Stimulated activated CD4-positive, alpha-beta T cell treated with anti-CD3 and anti-CD28 coated beads, Interleukin-2, amount 100 ng/mL, for 4 hours (primary cell): ENCODE measurements around the gene SUGCT.
"Not testable (repeated sequence)": the region's sequence is repeated elsewhere in the genome, so short reads cannot be mapped to it uniquely, and the experiment has no call there.

Source experiments
- DNase-seq: peaks from one replicate; pipeline ENCODE4 v3.0.0-alpha.2; 2020; ENCODE audit warnings: low read depth

Gene SUGCT

DNA sequence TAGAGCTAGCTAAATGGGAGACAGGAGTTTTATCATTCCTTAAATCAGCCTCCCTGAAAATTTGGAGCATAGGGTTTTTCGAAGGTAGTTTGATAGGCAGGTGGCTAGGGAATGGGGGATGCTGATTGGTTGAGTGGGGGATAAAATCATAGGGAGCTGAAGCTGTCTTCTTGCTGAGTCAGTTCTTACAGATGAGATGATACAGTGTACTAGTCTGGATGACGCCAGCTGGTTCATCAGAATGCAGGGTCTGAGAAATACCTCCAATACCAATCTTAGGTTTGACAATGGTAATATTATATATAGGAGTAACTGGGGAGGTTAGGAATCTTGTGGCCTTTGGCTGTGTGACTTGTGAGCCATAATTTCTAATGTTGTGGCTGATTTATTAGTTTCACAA is 271.2 kb downstream of the SUGCT start:
- no peak for DNase-seq

DNA sequence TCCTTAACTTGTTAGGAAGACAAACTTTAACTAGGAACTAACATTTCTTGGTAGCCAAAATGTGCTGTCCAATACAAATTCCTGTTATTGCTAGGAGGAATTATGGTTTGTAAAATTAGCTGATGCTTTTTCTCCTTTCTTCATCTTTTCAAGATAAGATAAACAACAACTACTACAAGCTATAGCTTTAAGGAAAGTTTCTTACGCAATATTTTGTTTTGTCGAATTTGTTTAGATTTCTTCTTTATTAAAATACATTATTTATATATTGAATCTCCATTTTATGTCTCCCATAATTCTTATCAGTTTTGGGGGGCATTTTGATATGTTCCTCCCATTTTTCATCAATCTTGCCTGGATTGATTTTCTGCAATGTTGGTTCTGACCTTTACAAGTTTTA is 277.5 kb downstream of the SUGCT start:
- no peak for DNase-seq

DNA sequence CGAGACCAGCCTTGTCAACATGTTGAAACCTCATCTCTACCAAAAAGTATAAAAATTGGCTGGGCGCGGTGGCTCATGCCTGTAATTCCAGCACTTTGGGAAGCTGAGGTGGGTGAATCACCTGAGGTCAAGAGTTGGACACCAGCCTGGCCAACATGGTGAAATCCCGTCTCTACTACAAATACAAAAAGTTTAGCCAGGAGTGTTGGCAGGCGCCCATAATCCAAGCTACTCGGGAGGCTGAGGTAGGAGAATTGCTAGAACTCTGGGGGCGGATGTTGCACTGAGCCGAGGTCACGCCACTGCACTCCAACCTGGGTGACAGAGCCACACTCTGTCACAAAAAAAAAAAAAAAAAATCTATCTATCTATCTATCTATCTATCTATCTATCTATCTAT is 279.9 kb downstream of the SUGCT start:
- not testable (repeated sequence) for DNase-seq

DNA sequence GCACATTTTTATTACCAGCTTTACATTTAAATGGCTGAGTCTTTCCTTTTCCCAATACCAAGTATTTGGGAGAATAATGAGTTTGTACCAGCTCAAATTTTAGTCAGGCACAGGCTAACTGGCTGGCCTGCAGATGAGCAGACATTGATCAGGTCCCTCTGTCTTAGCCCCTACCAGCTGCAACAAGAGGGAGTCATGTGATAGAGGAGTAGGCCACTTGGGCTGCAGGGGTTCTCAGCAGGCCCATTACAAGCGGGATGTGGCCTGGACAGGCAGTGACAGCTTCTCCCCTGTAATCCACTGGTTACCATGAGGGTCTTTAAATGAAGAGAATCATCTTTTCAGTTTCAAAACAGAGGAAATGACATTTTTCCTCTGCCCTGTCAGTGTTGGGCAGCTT is 283.6 kb downstream of the SUGCT start:
- no peak for DNase-seq

DNA sequence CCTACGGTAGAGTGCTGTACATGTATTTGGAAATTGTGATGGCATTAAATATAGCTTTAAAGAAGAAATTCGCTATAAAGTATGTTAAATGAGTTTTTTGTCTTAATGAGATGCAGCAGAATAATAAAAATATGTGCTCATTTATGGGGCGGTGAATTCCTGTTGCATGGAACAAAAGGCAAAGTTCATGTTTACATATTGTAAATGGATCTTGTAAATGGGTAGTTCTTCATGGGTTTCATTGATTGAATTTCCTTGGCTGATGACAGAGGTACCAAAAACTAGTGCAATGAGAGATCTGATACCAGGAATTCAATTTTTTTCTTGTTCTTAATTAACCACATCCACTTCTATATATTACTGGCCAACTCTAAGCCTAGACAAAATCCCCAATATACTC is 284.2 kb downstream of the SUGCT start:
- no peak for DNase-seq

DNA sequence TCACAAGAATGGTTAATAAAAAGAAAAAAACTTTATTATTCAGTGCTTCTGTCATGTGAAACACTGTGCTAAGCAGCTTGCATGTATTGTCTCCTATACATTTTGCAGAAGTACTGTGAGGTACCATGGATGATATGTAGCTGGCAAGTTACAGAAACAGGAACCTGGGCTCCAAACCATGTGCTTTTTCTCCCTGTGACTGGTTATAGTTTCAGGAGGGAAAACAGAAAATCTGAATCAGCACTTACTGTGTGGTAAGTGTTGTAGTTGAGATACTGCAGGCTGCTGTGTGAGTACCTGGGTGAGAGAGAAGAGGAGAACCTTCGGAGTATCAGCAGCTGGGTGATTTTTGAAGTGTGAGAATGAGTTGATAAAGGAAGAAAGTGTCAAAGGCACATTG is 285.0 kb downstream of the SUGCT start:
- no peak for DNase-seq

DNA sequence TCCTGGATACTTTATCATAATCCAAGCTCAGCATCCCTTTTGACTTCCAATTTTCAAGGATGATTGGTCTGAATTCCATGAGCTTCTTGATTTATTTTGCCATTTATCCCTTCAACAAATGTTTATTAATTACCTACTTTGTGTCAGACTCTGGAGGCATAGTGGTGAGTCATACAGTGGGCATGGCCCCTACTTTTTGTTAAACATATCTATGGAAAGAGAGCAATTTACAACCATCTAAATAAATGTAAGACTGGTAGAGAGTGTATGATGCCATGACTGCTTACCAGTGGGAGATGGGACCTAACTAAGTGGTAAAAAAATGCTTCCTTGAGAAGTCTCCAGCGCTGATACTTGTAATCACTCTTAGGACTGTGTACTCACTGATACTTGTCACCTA is 286.6 kb downstream of the SUGCT start:
- no peak for DNase-seq

DNA sequence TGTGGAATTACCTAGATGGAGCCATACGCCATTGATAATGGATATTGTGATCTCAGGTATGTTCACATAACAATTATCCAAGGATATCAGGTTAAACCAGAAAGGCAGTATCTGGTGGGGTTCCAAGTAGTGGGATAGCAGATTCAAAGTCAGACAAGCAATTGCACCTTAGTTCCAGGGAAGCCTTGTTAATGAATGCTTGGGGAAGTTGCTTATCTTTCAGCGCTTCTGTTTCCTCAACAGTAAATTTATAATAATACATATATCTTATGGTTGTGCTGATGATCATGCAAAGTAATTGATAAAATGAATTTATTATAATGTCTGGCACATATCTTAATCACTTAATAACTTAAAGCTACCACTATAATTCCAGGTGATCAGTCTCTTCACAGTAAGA is 290.9 kb downstream of the SUGCT start:
- no peak for DNase-seq

DNA sequence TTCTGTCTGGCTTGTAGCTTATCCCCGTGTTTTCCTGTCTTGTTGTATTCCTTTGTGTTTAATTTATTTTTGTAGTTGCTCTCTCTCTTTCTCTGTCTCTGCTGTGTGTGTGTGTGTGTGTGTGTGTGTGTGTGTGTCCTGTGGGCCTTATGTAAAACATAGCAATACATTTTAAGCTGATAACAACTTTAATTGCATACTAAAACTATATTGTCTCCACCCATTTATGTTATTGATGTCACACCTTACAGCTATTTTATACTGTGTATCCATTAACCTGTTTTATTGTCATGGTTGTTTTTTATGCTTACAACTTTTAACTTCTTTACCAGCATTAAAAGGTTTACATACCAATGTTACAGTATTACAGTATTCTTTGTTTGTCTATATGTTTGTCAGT is 293.6 kb downstream of the SUGCT start:
- no peak for DNase-seq

DNA sequence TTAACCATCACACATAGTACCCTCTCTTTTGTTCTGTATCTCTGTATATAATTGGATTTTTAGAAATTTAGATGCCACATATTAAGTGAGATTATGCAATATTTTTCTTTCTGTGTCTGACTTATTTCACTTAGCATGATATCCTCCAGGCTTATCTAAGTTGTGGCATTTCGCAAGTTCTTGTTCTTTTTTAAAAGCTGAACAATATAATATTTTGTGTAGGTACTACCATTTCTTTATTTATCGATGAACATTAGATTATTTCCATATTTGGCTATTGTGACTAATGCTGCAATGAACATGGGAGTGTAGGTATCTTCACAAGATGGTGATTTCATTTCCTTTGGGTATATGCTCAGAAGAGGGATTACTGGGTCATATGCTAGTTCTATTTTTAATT is 295.0 kb downstream of the SUGCT start:
- DNase-seq: no peak

DNA sequence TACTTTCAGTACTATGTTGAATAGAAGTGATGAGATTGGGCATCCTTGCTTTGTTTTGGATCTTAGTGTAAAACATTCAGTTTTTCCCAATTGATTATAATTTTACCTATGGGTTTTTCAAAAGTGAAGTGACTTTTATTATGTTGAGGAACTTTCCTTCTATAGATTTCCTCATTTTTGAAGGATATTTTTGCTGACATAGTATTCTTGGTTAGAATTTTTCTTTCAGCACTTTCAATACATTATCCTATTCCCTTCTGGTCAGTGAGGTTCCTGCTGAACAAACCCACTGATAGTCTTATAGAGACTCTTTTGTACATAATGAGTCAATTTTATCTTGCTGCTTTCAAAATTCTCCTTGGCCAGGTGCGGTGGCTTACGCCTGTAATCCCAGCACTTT is 297.2 kb downstream of the SUGCT start:
- DNase-seq: no peak

DNA sequence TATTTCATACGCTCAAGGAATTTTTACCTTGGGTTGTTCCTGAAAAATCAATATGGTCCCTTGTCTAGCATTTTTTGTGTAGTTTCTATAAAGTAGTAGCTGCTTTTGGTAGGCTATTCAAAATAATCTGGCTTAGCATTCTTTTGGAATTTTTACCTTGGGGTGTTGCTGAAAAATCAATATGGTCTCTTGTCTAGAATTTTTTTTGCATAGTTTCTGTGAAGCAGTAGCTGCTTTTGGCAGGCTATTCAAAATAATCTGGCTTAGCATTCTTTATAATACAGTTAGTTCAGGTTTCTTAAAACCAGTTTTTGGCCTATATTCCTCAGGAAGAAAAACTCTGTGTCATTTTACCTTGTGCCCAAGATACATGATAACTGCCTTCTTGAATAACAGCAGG is 301.9 kb downstream of the SUGCT start:
- no peak for DNase-seq

DNA sequence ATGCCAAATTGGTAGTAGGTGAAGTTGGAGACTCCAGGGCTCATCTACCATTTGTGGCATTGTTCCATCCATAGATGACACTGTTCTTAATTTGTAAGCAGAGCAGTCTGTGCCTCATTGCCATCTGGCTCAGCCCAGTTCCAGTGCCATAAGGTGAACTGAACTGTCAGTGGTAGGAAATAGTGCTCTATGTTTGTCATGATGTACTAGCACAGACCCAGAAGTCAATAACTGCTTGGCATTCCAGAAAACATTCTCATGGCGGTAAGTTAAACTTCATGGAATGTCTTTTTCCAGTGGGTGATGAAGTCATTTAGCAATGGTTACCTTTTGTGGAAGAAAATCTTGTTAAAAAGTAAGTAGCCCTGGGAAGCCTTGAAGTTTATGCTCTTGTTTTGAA is 302.7 kb downstream of the SUGCT start:
- no peak for DNase-seq

DNA sequence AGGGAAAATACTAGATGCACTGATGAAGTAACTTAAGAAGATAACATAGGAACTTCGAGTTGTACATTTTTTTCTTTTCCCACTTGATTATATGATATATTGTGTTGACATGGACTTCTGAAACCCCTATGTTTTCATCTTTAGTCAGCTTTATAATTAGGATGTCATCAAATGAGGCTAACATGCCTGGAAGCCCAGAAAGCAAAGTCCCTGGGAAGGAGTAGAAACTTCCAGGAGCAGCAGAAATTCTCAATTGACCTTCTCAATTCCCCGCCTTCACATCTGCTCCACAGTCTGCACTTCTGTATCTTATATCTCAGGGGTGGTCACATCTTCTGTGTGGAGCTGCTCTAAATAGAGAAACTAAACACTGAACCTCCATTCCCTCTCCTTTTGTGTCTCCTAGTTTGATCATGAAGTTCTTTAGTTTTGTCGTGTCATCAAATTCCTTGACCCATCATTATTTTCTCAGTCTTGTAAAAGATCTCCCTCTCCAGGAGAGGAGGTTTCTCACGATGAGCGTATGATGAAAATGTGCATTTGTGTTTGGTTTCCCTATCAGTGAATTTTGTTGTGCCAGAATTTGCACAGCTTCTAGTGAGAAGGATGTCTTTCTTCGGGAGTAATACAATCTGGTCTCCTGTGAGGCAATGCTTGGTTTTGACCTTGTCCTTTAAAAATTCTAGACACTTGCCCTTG is 303.3 kb downstream of the SUGCT start:
- DNase-seq: no peak

DNA sequence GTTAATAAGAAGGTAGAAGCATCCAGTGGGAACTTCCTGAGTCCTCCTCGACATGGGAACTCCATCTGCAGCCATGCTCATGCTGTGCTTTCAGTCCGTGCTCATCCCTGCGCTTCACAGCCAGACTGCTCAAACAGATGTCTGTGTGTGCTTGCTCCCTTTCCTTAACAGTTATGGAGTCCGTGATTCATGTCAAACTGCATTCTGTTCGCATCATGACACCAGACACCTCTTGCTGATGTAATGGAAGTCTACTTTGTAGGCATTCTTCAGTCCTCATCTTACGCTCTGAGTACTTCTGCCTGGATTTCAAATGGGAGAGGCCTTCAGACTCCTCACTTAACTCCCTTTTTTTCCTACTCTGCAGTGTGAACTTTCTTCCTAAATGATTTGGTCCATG is 304.9 kb downstream of the SUGCT start:
- no peak for DNase-seq

DNA sequence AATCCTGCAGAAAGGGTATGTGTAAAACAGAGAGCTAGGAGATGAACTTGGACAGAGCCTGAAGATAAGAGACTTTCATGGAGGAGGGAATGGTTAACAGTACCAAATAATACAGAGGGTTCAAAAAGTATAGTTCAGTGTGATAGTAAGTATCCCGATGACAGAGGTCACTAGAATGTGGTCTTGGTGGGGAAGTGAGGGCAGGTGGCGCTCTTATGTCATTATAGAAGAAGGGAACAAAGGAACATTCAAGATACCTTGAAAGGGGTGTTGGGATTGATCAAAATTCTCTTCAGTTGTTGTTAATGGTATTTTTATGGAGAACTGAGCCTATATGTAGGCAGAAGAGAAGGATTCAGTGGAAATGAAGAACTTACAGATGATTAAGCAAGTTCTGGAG is 312.5 kb downstream of the SUGCT start:
- no peak for DNase-seq

DNA sequence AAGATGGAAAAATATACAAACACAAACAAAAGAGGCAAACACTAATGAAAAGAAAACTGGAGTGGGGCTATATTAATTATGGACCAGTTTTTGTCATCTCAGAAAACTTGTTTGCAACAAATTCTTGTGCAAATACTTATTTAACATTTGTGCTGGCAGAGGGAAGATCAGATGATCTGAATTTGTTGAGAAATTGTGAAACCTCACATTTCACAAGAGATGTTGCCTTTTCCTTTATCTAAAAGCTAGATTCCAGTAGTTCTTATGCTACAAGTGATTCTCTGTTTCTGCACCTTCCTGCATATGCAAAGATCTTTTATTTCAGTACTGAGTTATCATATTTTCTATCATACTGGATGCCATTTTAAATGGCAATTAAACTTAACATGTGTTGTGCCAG is 320.7 kb downstream of the SUGCT start:
- no peak for DNase-seq

DNA sequence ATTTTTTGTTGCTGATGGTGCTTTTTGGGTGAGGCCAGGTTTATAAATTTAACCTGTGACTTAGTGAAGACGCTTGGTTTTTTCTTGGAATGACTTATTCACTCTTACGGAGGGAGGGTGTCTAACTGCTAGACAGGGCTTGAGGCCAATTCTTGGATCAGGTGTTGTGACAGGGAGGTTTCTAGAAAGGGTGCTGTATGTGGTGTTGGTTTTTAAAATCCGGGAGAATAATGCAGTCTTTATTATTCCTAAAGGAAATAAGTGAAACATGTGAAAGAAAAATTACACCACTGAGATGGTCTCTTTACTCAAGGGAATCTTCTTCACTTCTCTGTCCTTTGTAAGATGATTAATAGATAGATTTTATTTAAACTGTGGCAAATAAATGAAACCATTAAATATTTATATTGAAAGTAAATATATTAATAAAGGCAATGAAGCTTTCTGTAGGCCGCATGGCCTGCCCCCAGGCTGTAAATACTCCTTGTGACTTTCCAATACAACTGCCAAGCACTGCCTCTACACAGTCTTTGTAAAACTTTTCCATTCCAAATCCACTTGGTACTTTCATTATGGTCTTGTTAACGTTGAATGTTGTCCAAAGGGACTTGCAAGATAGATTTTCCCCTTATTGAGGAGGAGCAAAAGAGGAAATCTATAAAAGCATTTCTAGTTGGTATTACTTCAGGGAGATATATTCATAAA is 323.1 kb downstream of the SUGCT start:
- no peak for DNase-seq

DNA sequence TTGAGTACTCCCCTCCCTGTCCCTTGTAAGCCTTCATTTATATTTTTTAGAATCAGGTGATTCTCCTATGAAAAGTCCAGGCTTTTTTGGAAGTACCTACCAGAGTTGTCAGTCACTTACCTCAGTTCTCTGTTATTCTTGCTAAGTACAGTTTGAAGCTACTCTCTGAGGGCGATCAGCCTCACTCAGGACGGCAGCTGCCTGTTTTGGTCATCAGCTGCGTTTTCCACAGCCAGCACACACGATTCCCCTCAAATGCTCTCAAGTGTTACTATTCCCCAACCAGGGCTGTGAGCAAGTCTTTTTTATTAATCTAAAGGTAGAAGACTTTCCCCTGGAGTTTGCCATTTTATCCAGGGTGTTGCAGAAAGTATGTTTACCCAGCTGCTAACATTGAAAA is 328.6 kb downstream of the SUGCT start:
- no peak for DNase-seq

DNA sequence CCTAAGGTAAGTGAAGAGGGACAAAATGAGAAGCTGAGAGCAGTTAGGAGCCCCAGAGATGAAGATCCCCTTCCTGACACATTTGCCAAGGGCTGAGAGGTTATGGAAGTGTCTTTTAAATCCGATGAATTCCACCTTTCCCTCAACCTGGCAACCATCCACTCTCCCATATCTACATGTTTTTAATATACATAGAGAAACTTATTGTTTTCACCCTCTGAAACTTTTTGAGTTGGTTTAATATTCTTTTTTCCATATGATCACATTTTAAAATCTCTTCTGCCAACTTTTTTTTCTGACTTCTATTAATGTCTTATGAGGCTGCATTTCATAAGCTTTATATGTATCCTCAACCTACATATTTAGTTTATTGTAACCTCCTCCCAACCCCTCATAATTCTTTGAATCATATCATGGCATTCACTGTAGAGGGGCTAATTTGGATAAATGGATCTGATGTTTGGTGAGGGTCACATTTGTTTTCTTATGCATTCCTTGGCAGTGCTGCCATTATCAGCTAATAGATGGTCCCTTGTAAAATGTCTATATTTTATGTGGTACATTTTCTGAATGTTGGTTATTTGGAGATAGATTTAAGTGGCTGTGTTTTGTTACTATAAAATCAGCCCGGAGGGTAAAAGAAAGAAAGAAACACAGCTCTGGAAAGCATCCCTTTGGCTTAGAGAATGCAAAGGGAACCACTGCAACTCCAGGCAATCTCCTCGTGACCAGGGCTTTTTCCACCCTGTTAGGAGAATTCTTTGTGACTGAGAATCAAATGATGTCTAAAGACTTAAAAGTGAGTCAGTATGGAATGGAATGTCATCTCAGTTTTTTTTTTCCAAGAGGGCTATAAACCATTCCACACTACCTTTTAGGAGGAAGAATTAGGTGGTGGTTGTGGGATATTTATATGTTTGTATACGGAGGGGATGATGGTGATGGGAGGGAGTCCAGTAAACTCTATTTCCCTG is 334.4 kb downstream of the SUGCT start:
- no peak for DNase-seq

DNA sequence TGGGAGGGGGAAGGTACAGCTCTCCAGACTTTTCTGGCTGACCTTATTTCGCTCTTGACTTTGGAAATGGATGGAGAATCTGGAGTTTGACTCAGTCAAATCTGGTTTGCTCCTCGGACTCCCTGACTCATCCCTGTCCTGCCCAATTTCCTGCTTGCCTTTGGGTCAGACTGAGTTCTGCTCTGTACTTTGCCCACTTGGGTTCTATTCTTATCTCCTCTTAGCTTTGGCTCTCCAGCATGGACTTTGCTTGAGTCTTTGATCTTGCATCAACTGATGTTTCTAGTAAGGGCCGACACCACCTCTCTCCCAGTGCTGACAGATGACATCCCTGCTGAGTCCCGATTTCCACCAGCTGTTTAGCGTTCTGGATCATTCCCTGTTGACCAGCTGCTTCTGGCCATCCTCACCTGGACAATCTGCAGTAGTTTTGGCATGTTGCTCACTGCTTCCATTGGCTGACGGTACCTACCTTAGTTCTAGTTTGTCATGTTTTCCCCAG is 335.3 kb downstream of the SUGCT start:
- DNase-seq: no peak

DNA sequence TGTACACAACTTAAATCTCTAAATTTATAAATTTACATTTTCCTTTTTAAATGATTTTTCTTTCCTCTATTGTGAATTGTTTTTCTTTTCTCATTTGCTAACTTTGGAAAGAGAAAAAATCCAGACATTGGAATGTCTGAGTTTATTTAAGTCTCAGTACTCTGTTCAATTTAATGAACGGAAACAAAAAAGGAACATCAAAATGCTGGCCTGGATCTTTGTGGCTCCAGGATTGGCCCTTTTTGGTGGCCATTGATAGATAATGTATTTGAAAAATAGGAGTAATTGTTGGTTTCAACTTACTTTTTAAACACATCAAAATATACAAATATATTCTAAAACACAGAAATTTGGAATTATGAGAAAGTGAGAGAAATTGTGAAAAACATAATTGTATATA is 336.0 kb downstream of the SUGCT start:
- no peak for DNase-seq

DNA sequence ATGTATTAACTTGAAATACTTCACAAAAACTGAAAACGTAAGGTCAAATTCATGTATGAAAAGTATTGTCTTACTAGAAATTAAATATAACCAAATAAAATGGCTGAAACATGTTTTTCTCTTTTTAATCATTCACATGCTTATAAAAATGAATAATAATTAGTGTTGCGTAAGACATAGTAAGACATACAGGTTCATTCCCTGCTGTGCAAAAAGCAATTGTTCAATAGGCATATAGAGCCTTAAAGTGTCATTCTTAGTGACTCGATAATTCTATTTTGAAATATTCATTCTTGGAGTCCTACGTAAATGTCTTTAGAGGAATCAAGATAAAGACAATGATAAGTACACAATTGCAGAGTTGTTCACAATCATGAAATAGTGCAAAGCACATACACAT is 337.1 kb downstream of the SUGCT start:
- no peak for DNase-seq
